Stimulated activated CD4-positive, alpha-beta T cell treated with anti-CD3 and anti-CD28 coated beads, Interleukin-15, amount 100 ng/mL, for 48 hours (primary cell): Measurements from ENCODE around the gene RTL1.

Source experiments
- DNase-seq, 2 donors: peaks; one replicate each; pipeline ENCODE4 v3.0.0-alpha.2; 2020; ENCODE audit warnings: low read depth in 2 of 2

The RTL1 gene

GRCh38 chr14:100898935-100899883, 4.3 kb downstream of the RTL1 start:
- DNase-seq, result no peak

- DNase-seq, result no peak
These were observed 5.1 kb downstream of the RTL1 start for GRCh38 chr14:100898465-100898864.

GRCh38 chr14:100896369-100897060, 7.0 kb downstream of the RTL1 start:
- DNase-seq, result no peak

- no peak for DNase-seq
These were observed 8.1 kb downstream of the RTL1 start for GRCh38 chr14:100895411-100895810.

- DNase-seq, result no peak
These were observed 9.1 kb downstream of the RTL1 start for GRCh38 chr14:100894416-100894815.

- no peak for DNase-seq
These were observed 9.8 kb downstream of the RTL1 start for GRCh38 chr14:100893760-100894159.

- DNase-seq, result no peak
These were observed 10.3 kb downstream of the RTL1 start for GRCh38 chr14:100893228-100893601.

- DNase-seq, result no peak
These were observed 10.9 kb downstream of the RTL1 start for GRCh38 chr14:100892496-100893227.

GRCh38 chr14:100891501-100892445, 11.7 kb downstream of the RTL1 start:
- no peak for DNase-seq

GRCh38 chr14:100891051-100891450, 12.5 kb downstream of the RTL1 start:
- no peak for DNase-seq

GRCh38 chr14:100890061-100890850, 13.3 kb downstream of the RTL1 start:
- no peak for DNase-seq

- DNase-seq, result no peak
These were observed 13.9 kb downstream of the RTL1 start for GRCh38 chr14:100889641-100890040.

GRCh38 chr14:100888789-100889315, 14.7 kb downstream of the RTL1 start:
- DNase-seq, result no peak

- DNase-seq, result no peak
These were observed 15.7 kb downstream of the RTL1 start for GRCh38 chr14:100887728-100888335.

- no peak for DNase-seq
These were observed 17.9 kb downstream of the RTL1 start for GRCh38 chr14:100885617-100886016.

GRCh38 chr14:100885196-100885595, 18.3 kb downstream of the RTL1 start:
- DNase-seq, result no peak

GRCh38 chr14:100884456-100884855, 19.1 kb downstream of the RTL1 start:
- no peak for DNase-seq

GRCh38 chr14:100883789-100884101, 19.8 kb downstream of the RTL1 start:
- DNase-seq, result no peak

- DNase-seq, result no peak
These were observed 20.3 kb downstream of the RTL1 start for GRCh38 chr14:100882991-100883788.
